ENCODE measurements around the gene SLC26A9. TPM values are rescaled to one million over a fixed set of nuclear protein-coding genes. Genes with fewer than 3 reads are reported as not detected.

SLC26A9 gene
- total RNA-seq, 1 donor from 2014 or later: 2.9 TPM

- no peak overlapping the region for H3K27ac Mint-ChIP-seq
- H3K4me3 Mint-ChIP-seq (ENCODE audit: low read depth): no peak overlapping the region
Measured at GRCh38 chr1:205926636-205927035, 16.6 kb downstream of the SLC26A9 start.

GRCh38 chr1:205926213-205926612, 17.0 kb downstream of the SLC26A9 start:
- H3K27me3 Mint-ChIP-seq: peaks cover 10% of the 10 kb centered on the region
- no peak for TF ChIP-seq CTCF (IDR thresholded peaks at IDR 0.05; ENCODE audit: unreplicated experiment)
- H3K36me3 Mint-ChIP-seq (ENCODE audit: insufficient read depth): no peaks in the 10 kb centered on the region
- H3K4me1 Mint-ChIP-seq (ENCODE audit: low read depth): peaks cover 11% of the 10 kb centered on the region
- H3K4me3 Mint-ChIP-seq (ENCODE audit: low read depth): no peak overlapping the region
- DNase-seq (ENCODE audit: low spot score, unreplicated experiment): no peak
- H3K9me3 Mint-ChIP-seq (ENCODE audit: low read depth): peaks cover 4% of the 10 kb centered on the region
- no peak overlapping the region for H3K27ac Mint-ChIP-seq

More at GRCh38 chr1:205926636-205927035, 16.6 kb downstream of the SLC26A9 start:
- no peaks in the 10 kb centered on the region for H3K36me3 Mint-ChIP-seq (ENCODE audit: insufficient read depth)
- H3K27me3 Mint-ChIP-seq: peaks cover 10% of the 10 kb centered on the region
- H3K9me3 Mint-ChIP-seq (ENCODE audit: low read depth): peaks cover 4% of the 10 kb centered on the region
- TF ChIP-seq CTCF (IDR thresholded peaks at IDR 0.05; ENCODE audit: unreplicated experiment): no peak
- peaks cover 11% of the 10 kb centered on the region for H3K4me1 Mint-ChIP-seq (ENCODE audit: low read depth)
- DNase-seq (ENCODE audit: low spot score, unreplicated experiment): no peak

DNA sequence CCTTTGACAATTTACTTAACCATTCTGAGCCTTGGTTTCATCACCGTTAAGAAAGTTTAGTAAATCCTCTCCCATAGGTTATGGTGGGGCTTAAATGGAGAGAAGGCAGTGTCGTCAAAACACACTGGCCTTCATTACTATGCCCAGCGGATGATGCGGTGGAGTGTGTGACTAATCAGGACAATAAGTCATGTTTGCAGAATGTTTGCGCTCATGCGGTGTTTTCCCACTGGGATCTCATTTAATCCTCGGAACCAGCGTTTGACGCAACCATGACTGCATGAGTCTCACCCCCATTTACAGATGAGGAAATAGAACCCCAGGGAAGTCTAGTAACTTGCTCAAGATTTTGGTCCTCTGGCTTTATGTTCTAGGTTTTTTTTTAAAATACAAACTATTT, 17.5 kb downstream of the SLC26A9 start:
- Mint-ChIP-seq H3K36me3 (ENCODE audit: insufficient read depth) (no peaks in the 10 kb centered on the region), H3K27me3 (peaks cover 10% of the 10 kb centered on the region), H3K27ac (no peak overlapping the region), H3K9me3 (ENCODE audit: low read depth) (peaks cover 4% of the 10 kb centered on the region), H3K4me1 (ENCODE audit: low read depth) (peaks cover 6% of the 10 kb centered on the region), H3K4me3 (ENCODE audit: low read depth) (no peak overlapping the region)
- DNase-seq (ENCODE audit: low spot score, unreplicated experiment): no peak
- TF ChIP-seq CTCF (IDR thresholded peaks at IDR 0.05; ENCODE audit: unreplicated experiment): no peak

- no peak overlapping the region for H3K4me3 Mint-ChIP-seq (ENCODE audit: low read depth)
- no peaks in the 10 kb centered on the region for H3K4me1 Mint-ChIP-seq (ENCODE audit: low read depth)
- no peaks in the 10 kb centered on the region for H3K36me3 Mint-ChIP-seq (ENCODE audit: insufficient read depth)
- DNase-seq (ENCODE audit: low spot score, unreplicated experiment): no peak
- TF ChIP-seq CTCF (IDR thresholded peaks at IDR 0.05; ENCODE audit: unreplicated experiment): no peak
- peaks cover 5% of the 10 kb centered on the region for H3K27me3 Mint-ChIP-seq
- H3K9me3 Mint-ChIP-seq (ENCODE audit: low read depth): no peaks in the 10 kb centered on the region
- H3K27ac Mint-ChIP-seq: no peak overlapping the region
Measured at GRCh38 chr1:205924460-205924790, 18.8 kb downstream of the SLC26A9 start.

GRCh38 chr1:205923651-205924459, 19.4 kb downstream of the SLC26A9 start:
- Mint-ChIP-seq H3K9me3 (ENCODE audit: low read depth) (no peaks in the 10 kb centered on the region), H3K27me3 (peaks cover 5% of the 10 kb centered on the region), H3K27ac (no peak overlapping the region), H3K4me3 (ENCODE audit: low read depth) (no peak overlapping the region), H3K4me1 (ENCODE audit: low read depth) (no peaks in the 10 kb centered on the region), H3K36me3 (ENCODE audit: insufficient read depth) (no peaks in the 10 kb centered on the region)
- no peak for TF ChIP-seq CTCF (IDR thresholded peaks at IDR 0.05; ENCODE audit: unreplicated experiment)
- no peak for DNase-seq (ENCODE audit: low spot score, unreplicated experiment)
